Karpas-422 (cell line): ENCODE results near the gene GPBP1L1. TPM values are rescaled to one million over a fixed set of nuclear protein-coding genes. Genes with fewer than 3 reads are reported as not detected.
"Not testable (repeated sequence)": the region's sequence is repeated elsewhere in the genome, so short reads cannot be mapped to it uniquely, and the experiment has no call there.

Experiments used
- DNase-seq: peaks from one replicate; pipeline ENCODE4 v3.0.0-alpha.2; 2015
- H2AFZ ChIP-seq: fragments of 200-600 bp; sonication (generic); 2 replicates; pipeline ENCODE4 v1.6.1; 2014; ENCODE audit warnings: antibody characterized with exemption, low read length, mixed read lengths
- H3K27ac ChIP-seq: fragments of 200-600 bp; sonication (generic); 2 replicates; pipeline ENCODE4 v1.5.1; 2014; ENCODE audit warnings: mild to moderate bottlenecking, low read length, moderate library complexity
- H3K27me3 ChIP-seq: fragments of 200-600 bp; sonication (generic); 2 replicates; pipeline ENCODE4 v1.6.1; 2014; ENCODE audit warnings: low read length, mixed read lengths
- H3K36me3 ChIP-seq: fragments of 200-600 bp; sonication (generic); 2 replicates; pipeline ENCODE4 v1.6.1; 2014; ENCODE audit warnings: low read length, mixed read lengths; ENCODE audit not compliant: insufficient read depth
- H3K4me1 ChIP-seq: fragments of 200-600 bp; sonication (generic); 2 replicates; pipeline ENCODE4 v1.6.1; 2014; ENCODE audit warnings: mild to moderate bottlenecking, low read length, mixed read lengths
- H3K4me2 ChIP-seq: fragments of 200-600 bp; sonication (generic); 2 replicates; pipeline ENCODE4 v1.6.1; 2014; ENCODE audit warnings: low read length, low read depth, mild to moderate bottlenecking; ENCODE audit not compliant: poor library complexity, severe bottlenecking
- H3K4me3 ChIP-seq: fragments of 200-600 bp; sonication (generic); 2 replicates; pipeline ENCODE4 v1.5.1; 2014; ENCODE audit warnings: mild to moderate bottlenecking, antibody characterized with exemption, low read length, mixed read lengths
- H3K79me2 ChIP-seq: fragments of 200-600 bp; sonication (generic); 2 replicates; pipeline ENCODE4 v1.6.1; 2014; ENCODE audit warnings: mild to moderate bottlenecking, low read length, mixed read lengths
- H3K9ac ChIP-seq: fragments of 200-600 bp; sonication (generic); 2 replicates; pipeline ENCODE4 v1.6.0; 2014; ENCODE audit warnings: low read length
- H3K9me2 ChIP-seq: fragments of 200-600 bp; sonication (generic), shearing (Covaris generic); replicated peaks from 2 replicates; pipeline ENCODE4 v1.6.0; 2014; ENCODE audit warnings: mild to moderate bottlenecking, low read length, moderate library complexity; ENCODE audit not compliant: insufficient read depth
- H3K9me3 ChIP-seq: fragments of 300-700, 200-600 bp; sonication (generic); 2 replicates; pipeline ENCODE4 v1.6.1; 2014; ENCODE audit warnings: low read length, mixed read lengths
- H4K20me1 ChIP-seq: fragments of 200-600 bp; sonication (generic); 2 replicates; pipeline ENCODE4 v1.6.1; 2014; ENCODE audit warnings: mild to moderate bottlenecking, antibody characterized with exemption, low read length, low read depth; ENCODE audit not compliant: insufficient read depth
- total RNA-seq: library from RNA; depleted of rRNA; stranded (reverse); fragments of >200 nt; shearing (Covaris generic); gene quantifications from 2 replicates; pipeline ENCODE4 v1.2.3, GENCODE V29; 2014; ENCODE audit warnings: low replicate concordance

The GPBP1L1 gene
- total RNA-seq, 1 experiment from 2014 or later = 95.8 TPM

DNA sequence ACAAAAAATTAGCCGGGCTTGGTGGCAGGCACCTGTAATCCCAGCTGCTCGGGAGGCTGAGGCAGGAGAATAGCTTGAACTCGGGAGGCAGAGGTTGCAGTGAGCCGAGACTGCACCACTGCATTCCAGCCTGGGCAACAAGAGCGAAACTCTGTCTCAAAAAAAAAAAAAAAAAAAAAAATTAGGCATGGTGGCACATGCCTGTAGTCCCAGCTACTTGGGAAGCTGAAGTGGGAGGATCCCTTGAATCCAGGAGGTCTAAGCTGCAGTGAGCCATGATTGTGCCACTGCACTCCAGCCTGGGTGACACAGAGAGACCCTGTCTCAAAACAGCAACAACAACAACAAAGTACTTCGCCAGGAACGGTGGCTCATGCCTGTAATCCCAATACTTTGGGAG, 9.8 kb downstream of the GPBP1L1 start:
- H3K4me3 ChIP-seq, H2AFZ ChIP-seq, H3K9me3 ChIP-seq, H3K4me2 ChIP-seq, H3K9me2 ChIP-seq, H3K27me3 ChIP-seq, H3K36me3 ChIP-seq, H3K9ac ChIP-seq, DNase-seq, H3K27ac ChIP-seq: not testable (repeated sequence)
- Histone ChIP-seq H4K20me1 (peaks cover 23% of the 10 kb centered on the region), H3K4me1 (peaks cover 38% of the 10 kb centered on the region), H3K79me2 (peaks cover 98% of the 10 kb centered on the region)

GRCh38 chr1:45674478-45674877, 11.9 kb downstream of the GPBP1L1 start:
- no peak for DNase-seq
- no peak overlapping the region for H3K4me2 ChIP-seq
- no peak overlapping the region for H2AFZ ChIP-seq
- H3K27ac ChIP-seq = no peak overlapping the region
- peaks cover 98% of the 10 kb centered on the region for H3K79me2 ChIP-seq
- H3K9me3 ChIP-seq = no peaks in the 10 kb centered on the region
- H3K9me2 ChIP-seq = no peaks in the 10 kb centered on the region
- H4K20me1 ChIP-seq = peaks cover 30% of the 10 kb centered on the region
- H3K36me3 ChIP-seq = peaks cover 14% of the 10 kb centered on the region; the same call in 1 of the 2 replicates
- H3K9ac ChIP-seq = no peak overlapping the region
- H3K27me3 ChIP-seq = no peaks in the 10 kb centered on the region
- H3K4me3 ChIP-seq = no peak overlapping the region
- H3K4me1 ChIP-seq = peaks cover 23% of the 10 kb centered on the region

- Histone ChIP-seq H3K9me3 (no peaks in the 10 kb centered on the region), H3K79me2 (peaks cover 98% of the 10 kb centered on the region), H3K27ac (no peak overlapping the region), H4K20me1 (peaks cover 25% of the 10 kb centered on the region; the same call in 1 of the 2 replicates), H3K36me3 (peaks cover 9% of the 10 kb centered on the region; the same call in 1 of the 2 replicates), H3K4me1 (peaks cover 17% of the 10 kb centered on the region), H3K4me3 (no peak overlapping the region), H3K27me3 (no peaks in the 10 kb centered on the region), H3K9ac (no peak overlapping the region), H3K9me2 (no peaks in the 10 kb centered on the region), H3K4me2 (no peak overlapping the region), H2AFZ (no peak overlapping the region)
- DNase-seq = no peak
These were observed 12.4 kb downstream of the GPBP1L1 start for GRCh38 chr1:45673956-45674355.

DNA sequence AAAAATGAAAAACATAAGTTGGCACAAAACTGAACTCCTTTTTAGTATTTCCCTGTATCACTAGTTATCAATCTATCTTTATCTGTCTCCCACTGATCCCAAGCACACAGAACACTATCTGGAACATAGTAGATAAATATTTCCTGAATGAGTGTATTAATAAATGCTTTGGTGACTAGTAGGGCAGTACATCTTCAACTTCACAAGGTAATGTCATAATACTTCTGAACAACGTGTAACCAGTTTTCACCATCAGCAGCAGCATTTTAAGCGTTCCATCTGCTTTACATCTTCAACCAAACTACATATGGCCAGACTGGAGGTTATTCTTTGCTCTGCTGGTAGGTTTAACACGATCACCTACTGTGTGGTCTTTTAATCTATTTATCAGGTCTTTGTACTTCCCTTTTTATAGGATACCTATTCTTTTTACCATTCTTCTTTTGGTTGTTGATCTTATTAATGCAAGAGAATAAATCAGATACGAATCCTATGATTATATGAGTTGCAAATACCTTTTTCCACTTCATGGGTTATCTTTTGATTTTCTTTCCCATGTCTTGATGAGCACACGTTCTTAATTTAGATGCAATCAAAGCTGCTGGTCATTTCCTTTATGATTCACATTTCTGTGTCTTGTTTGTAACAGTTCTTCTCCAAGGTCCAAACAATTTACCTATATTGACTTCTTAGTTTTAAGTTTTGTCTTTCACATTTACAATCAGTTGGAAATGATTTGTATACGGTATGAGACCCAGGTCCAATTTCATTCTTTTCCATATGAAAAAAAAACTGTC, 16.3 kb downstream of the GPBP1L1 start:
- H3K9ac ChIP-seq = no peak overlapping the region
- H3K9me3 ChIP-seq = no peaks in the 10 kb centered on the region
- H3K4me2 ChIP-seq = no peak overlapping the region
- peaks cover 44% of the 10 kb centered on the region for H4K20me1 ChIP-seq
- H3K79me2 ChIP-seq = peaks cover 99% of the 10 kb centered on the region
- no peak overlapping the region for H3K27ac ChIP-seq
- no peaks in the 10 kb centered on the region for H3K27me3 ChIP-seq
- peaks cover 5% of the 10 kb centered on the region; the same call in 1 of the 2 replicates for H3K36me3 ChIP-seq
- H3K4me1 ChIP-seq = peaks cover 3% of the 10 kb centered on the region; the same call in 1 of the 2 replicates
- H3K4me3 ChIP-seq = no peak overlapping the region
- DNase-seq = no peak
- no peaks in the 10 kb centered on the region for H3K9me2 ChIP-seq
- no peak overlapping the region for H2AFZ ChIP-seq

GRCh38 chr1:45669379-45669778, 17.0 kb downstream of the GPBP1L1 start:
- Histone ChIP-seq H3K36me3 (peaks cover 5% of the 10 kb centered on the region; the same call in 1 of the 2 replicates), H3K9ac (no peak overlapping the region), H3K4me1 (peaks cover 3% of the 10 kb centered on the region; the same call in 1 of the 2 replicates), H3K27ac (no peak overlapping the region), H3K4me3 (no peak overlapping the region), H3K9me2 (no peaks in the 10 kb centered on the region), H2AFZ (no peak overlapping the region), H3K27me3 (no peaks in the 10 kb centered on the region), H4K20me1 (peaks cover 46% of the 10 kb centered on the region), H3K9me3 (no peaks in the 10 kb centered on the region), H3K79me2 (peaks cover 100% of the 10 kb centered on the region), H3K4me2 (no peak overlapping the region)
- no peak for DNase-seq

GRCh38 chr1:45668526-45668925, 17.8 kb downstream of the GPBP1L1 start:
- Histone ChIP-seq H3K9ac (no peak overlapping the region), H3K4me3 (no peak overlapping the region), H3K36me3 (peaks cover 5% of the 10 kb centered on the region; the same call in 1 of the 2 replicates), H2AFZ (no peak overlapping the region), H3K4me2 (no peak overlapping the region), H3K9me3 (no peaks in the 10 kb centered on the region), H3K79me2 (peaks cover 99% of the 10 kb centered on the region), H4K20me1 (peaks cover 50% of the 10 kb centered on the region), H3K27me3 (no peaks in the 10 kb centered on the region), H3K4me1 (peaks cover 3% of the 10 kb centered on the region; the same call in 1 of the 2 replicates), H3K27ac (no peak overlapping the region), H3K9me2 (no peaks in the 10 kb centered on the region)
- DNase-seq = no peak

DNA sequence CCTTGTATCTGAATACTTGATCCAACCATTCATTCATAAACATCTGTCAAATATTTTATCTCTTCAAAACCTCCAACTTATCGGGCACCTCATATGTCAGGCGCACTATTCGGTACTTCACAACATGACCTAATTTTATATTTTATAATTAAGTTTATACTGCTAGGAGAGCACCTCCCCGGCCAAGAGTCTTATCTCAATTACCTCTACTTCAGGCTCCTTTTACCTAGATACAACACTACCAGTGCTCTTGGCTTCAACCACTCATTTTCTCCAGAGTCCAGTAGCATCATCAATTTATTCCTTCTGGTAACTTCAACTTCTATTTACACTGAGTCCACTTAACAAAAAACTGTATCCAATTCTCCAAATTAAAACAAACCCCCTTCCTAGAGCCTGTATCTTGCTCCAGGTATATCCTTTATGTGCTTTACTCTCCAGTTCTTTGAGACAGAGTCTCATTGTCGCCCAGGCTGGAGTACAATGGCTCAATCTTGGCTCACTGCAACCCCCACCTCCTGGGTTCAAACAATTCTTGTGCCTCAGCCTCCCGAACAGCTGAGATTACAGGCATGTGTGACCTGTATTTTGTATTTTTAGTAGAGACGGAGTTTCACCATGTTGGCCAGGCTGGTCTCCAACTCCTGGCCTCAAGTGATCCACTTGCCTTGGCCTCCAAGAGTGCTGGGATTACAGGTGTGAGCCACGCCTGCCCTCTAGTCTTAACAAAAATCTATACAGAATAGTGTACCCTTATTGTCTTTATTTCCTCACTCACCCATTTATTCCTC, 18.8 kb downstream of the GPBP1L1 start:
- Histone ChIP-seq H3K4me1 (peaks cover 3% of the 10 kb centered on the region; the same call in 1 of the 2 replicates), H4K20me1 (peaks cover 52% of the 10 kb centered on the region), H3K9me3 (no peaks in the 10 kb centered on the region), H3K79me2 (peaks cover 99% of the 10 kb centered on the region), H2AFZ (no peak overlapping the region), H3K9me2 (no peaks in the 10 kb centered on the region), H3K27me3 (no peaks in the 10 kb centered on the region), H3K27ac (no peak overlapping the region), H3K4me3 (no peak overlapping the region), H3K4me2 (no peak overlapping the region), H3K36me3 (peaks cover 5% of the 10 kb centered on the region; the same call in 1 of the 2 replicates), H3K9ac (no peak overlapping the region)
- DNase-seq = no peak

DNA sequence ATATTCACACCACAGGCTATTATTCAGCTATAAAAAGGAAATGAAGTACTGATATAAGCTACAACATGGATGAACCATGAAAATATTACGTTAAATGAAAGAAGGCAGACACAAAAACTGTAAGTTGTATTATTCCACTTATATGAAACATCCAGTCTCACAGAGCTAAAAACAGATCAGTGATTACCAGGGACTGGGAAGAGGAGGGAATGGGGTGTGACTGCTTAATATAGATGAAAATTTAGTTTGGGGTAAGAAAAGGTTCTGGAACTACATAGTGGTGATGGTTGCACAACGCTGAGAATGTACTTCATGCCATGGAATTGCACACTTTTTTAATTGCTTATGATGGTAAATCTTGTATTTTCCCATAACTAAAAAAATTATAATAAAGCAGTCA, 19.5 kb downstream of the GPBP1L1 start:
- no peak for DNase-seq
- Histone ChIP-seq H3K36me3 (peaks cover 5% of the 10 kb centered on the region; the same call in 1 of the 2 replicates), H4K20me1 (peaks cover 54% of the 10 kb centered on the region)

More for the DNA sequence above, 19.5 kb downstream of the GPBP1L1 start:
- H2AFZ ChIP-seq = no peak overlapping the region
- no peak overlapping the region for H3K4me3 ChIP-seq
- no peaks in the 10 kb centered on the region for H3K9me2 ChIP-seq
- H3K4me2 ChIP-seq = no peak overlapping the region
- H3K9me3 ChIP-seq = no peaks in the 10 kb centered on the region
- H3K9ac ChIP-seq = no peak overlapping the region
- H3K4me1 ChIP-seq = peaks cover 3% of the 10 kb centered on the region; the same call in 1 of the 2 replicates
- no peak overlapping the region for H3K27ac ChIP-seq
- H3K27me3 ChIP-seq = no peaks in the 10 kb centered on the region
- peaks cover 99% of the 10 kb centered on the region for H3K79me2 ChIP-seq
